ENCODE data around the gene FAXC.
A peak's percentile ranks its signal among the peaks of the same experiment; 100 is the strongest.
"Not testable (repeated sequence)": the region's sequence is repeated elsewhere in the genome, so short reads cannot be mapped to it uniquely, and the experiment has no call there.

Gene FAXC

DNA sequence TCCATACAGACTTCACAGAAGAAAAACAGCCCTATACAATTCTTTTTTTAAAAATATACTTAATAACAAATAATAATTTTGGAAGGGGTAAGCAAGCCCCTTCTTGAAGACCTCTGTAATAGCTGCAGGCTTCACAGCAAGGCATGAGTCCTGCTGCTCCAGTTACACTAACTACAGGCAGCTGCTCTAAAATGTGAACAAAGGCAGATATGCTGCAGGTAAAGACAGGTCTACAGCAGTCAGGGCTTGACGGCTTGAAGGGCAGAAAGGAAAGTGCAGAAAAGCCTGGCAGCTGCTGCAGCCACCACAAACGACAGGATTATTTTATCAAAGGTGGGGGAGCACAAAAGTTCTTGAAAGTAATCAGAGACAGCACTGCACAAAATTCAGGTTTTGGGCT, 11.3 kb downstream of the FAXC start:
- DNase-seq = no peak

DNA sequence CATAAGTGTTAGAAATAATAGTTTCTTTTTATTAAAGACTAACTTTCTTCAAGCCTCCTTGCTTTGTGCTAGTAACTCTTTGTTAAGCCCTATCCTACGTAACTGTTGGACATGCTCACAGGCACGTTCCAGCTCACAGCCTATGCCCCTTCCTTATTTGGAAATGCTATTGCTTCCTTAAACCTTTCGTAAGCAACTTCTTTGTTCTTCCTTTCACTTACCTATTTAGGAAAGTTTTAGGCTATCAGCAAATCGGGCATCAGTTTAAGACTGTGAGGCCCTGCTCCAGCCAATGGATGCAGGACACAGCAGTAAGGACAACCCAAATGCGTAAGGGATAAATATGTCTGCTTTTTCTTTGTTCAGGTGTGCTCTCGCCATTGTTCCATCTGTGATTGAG, 14.2 kb downstream of the FAXC start:
- DNase-seq = not testable (repeated sequence)

DNA sequence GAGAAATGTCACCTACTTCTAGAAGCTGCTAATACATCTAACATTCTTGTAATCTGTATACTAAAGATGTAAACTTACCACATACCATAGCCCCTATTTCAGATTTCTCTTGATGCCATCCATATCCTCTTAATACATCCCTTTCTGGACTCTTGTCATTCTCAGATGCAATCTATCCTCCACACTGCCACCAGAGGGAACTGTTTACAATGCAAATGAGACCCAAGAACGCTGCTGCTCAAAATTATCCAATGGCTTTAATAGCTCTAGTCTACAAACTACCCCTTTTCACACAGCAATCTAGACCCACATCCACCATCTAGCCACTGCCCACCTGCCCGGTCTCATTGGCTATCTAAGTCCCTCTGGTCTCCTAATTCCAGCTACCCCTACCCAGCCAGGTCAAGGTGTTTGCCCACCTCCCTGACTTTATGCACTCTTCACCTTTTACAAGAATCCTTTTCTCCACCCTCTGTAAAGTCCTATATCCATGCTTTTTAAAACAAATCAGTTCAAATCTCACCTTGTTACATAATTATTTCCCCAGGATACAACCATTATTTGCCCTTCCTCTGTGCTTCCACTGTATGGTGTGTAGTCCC, 14.8 kb downstream of the FAXC start:
- DNase-seq = no peak

DNA sequence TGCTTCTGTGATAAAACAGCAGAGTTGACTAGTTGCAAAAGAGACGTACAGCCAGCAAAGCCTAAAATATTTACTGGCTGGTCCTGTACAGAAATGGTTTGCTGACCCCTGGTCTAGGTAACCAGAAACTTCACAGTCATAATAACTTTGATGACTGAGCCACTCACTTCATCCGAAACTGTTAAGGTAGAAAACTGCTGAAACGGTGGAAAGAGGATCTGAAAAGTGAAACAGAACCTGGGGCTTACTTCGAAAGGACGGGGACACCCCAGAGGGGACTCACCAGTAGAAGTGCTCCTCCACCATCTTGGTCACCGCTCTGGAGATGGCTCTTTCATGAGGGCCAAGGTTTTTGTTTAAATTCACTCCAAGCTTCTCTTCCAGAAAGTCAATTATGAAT, 16.4 kb downstream of the FAXC start:
- no peak for DNase-seq

DNA sequence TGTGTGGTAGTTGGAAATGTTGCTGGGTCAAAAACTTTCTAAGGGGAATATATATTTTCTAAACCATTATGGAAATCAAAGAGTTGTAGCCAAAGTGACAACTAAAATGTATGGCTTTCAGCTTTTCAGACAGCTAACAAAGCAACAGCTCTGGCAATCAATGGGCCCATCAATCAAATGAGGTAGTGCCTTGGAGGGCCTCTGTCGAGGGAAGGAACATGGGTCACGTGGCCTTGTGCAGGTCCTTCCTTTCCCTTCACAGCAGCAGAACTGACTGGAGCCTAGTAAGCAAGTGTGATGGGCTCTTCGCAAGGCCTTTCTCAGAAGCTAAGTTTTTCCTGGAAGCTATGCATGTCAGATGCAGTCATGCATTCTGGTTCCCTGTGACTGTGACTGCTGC, 17.9 kb downstream of the FAXC start:
- DNase-seq = no peak

DNA sequence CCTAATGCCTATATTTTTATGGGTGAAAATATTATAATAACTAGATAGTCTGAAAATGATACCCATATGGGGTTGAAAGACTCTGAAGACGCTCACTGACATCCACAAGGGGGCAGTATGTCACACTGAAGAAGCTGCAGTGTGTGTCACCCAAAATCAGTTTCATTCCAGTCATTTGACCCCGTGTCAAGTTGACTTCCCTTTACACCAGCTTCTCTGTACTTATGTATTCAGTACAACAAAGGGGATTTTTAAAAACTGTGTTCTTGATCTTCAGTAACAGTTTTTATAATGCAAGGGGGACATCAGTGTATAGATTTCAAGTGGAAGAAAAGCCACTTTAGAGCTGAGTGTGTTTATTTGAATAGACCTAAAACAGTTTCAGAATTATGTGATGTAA, 19.3 kb downstream of the FAXC start:
- DNase-seq = peak; percentile 43

DNA sequence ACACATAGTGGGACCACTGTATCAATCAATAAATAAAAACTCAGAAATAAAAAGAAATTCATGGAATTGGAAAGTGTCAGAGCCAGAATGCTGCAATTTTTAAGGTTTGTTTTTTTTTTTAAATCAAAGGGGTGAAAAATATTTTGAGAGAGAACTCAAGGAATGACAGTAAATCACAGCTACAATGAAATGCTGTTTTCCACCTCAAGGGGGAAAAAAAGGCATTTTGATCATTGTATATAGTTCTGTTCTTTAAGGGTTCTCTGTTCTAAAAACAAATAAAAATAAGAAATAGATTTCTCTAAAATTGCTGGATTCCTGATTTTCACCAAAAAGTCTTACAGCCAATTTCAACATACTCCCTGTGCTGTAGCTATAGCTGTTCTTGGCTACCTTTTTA, 24.5 kb downstream of the FAXC start:
- no peak for DNase-seq

DNA sequence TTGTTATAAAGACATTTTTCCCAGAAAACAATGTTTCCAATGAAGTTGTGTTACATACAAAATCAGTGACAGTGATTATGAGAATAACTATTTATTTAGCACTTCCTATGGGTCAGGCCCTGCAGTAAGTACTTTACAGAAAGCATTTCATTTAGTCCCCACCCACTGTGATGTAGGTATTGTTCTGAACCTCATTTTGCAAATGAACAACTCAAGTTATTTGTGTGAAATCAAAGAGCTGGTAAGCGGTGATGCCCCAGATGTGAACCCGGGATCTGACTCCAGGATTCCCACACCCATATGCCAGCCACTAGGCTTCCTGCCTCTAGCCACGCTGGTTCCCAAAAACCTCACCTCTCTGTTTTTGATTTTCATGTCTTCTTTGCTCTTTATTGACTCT, 30.9 kb downstream of the FAXC start:
- no peak for DNase-seq

DNA sequence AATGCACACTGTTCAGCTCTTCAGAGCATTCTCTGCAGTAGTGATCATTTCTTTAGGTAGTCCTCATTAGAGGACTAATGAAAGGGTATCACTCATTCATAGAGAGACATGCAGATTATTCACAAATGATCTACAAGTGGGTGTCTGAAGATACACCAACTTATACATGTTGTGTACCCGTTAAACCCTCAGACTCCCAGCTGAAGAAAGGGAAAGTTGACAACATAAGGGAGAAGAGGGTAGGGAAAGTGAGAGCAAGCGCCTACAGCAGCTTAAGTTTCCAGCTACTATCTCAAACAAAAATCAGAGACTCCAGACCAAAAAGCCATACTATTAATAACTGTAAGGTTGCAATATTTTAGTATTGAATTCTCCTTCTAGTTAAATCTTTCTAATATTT, 37.1 kb downstream of the FAXC start:
- no peak for DNase-seq

DNA sequence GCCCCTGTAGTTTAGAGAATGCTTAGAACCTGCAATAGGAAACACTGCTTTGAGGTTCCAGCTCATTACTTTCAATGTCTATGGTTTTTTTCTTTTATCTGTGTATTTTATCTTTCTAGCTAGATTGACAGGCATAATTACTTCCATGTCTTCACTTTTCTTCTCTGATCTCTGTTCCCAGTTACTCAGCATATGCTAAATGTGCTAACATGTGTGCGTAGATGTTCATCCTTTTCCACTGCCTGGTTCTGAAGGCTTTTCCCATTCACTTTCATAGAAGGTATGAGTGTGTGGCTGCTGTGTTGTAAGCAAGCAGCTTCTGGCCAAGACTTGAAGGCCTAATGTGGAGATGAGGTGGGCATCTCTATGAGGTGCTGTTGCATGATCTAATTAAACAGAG, 38.9 kb downstream of the FAXC start:
- DNase-seq = no peak

DNA sequence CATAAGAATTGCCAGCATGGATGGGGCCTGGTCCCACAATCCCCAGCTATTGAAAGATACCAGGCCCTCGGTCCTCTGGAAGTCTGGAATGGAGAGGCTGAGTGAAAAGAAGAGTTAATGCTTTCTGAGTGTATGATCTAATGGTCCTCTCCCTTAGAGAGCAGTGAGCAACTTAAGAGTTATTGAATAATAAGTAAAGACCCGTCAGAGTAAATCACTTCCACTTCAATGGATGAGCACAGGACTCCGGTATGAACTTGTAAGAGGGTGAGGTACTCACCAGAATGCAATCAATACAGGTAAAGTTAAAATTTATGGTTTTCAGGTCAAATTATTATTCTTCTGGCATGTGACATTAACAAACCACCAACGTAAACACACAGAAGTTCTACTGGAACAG, 39.9 kb downstream of the FAXC start:
- no peak for DNase-seq

DNA sequence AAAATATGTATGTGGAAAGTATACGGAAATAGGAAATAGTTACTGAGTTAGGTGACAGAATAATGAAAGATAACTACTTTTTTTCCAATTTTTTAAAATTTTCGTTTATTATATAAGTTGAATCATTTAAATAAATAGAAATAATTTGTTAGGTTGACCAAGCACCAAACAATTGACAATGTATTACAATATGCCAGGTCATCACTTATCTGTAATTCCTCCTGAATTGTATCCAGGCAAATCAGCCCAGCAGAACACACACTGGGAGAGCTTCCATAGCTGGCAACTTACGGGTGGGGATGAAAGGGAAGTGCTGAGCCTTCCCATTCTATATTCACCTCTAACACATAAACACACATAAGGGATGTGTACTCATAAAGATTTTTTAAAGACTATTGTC, 40.7 kb downstream of the FAXC start:
- no peak for DNase-seq

DNA sequence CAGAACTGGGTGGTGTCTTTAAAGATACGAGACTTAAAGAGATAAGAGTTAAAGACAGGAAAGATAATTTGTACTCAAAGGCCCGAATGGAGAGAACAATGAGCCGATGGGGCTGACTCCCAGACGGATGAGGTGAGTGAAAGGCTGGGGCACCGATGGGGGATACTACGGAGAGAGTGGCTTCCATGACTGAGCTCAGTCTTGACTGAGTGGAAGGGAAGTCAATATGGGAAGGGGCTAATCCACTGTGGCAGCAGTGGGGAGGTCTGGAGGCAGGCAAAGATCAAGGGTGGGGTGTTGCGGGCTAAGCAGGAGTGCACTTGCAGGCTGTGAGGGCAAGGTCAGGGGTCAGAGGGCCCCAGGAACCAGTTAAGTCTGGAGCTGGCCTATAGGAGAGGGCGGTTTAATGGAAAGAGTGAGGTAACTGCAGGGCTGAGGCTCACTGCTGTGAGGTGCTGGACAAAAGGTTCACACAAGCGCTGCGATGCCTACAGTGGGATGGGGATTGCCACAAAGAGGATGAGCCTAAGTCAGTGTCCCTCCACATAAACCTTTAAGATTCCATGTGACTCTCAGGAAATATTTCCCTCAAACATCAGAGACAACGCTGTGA, 42.1 kb downstream of the FAXC start:
- DNase-seq = no peak

DNA sequence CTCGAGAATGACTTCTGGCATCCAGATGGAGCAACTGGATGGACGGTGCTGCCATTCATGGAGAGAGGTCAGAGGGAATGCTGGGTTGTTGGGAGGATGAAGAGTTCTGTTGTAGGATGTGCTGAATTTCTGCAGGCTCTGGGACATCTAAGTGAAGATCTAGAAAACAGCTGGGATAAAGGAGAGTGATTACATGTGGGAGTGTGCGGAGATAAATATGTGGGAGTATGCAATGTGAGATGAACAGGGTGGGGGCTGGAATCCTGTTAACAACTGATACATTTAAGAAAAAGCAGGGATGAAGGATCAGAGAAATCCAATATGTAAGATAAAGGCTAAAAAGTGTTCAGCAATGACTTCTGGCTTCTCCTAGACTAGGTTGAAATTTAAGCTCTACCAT, 43.1 kb downstream of the FAXC start:
- no peak for DNase-seq

DNA sequence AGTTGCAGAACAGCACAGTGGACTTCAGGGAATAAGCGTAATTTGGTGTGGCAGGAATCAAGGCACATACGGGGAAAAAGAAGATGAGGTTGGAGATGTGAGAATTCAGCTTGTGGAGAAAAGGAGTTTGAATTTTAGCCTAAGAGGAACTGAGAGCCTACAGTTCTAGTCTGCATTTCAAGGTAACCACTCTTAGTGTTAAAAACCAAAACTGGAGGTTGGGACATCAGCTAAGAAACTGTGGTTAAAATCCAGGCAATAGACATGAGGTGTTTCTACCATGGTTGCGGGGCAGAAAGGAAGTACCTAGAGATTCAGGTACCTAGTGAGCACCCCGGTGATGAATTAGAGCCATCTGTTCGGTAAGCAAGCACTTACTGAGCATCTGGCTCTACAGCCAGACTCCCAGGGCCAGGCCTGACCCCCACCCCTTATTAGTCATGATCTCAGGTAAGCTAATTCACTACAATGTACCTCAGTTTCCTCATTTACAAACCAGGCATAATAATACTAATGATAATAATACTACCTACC, 44.4 kb downstream of the FAXC start:
- DNase-seq = no peak

DNA sequence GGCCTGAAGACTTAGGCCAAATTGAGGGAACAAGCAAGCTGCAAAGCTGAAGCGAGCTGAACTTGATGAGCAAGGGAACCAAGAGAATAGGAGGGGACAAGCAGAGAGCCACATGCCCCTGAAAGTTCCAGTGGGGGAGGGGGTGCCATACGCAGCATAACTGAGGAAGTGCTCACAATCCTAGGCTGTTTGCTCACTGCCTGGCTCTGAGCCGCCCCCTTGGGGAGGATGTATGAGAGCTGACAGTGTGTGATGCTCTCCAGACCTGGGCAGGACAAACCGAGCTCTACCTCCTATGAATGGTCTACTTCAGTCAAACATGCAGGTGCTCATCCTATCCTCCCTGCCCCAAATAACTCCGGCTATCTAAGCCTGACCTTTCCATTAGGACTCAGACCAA, 52.1 kb downstream of the FAXC start:
- DNase-seq = no peak

DNA sequence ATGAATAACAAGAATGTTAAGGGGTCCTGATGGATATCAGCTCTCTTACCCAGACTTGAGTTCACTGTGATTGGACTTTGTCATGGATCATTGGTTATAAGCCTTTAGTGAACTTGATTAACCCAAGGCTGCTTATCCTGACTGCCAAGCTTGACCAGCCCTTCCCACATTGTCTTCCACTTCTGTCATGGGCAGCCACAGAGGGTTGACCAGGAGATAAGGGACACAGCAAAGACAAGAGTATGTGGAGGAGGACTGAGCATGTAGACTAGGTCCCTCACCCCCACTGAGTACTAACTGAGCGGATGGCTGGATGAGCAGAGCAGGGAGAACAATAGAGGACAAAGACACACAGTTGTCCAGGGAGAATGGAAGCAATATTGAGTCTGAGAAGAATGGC, 52.5 kb downstream of the FAXC start:
- no peak for DNase-seq

DNA sequence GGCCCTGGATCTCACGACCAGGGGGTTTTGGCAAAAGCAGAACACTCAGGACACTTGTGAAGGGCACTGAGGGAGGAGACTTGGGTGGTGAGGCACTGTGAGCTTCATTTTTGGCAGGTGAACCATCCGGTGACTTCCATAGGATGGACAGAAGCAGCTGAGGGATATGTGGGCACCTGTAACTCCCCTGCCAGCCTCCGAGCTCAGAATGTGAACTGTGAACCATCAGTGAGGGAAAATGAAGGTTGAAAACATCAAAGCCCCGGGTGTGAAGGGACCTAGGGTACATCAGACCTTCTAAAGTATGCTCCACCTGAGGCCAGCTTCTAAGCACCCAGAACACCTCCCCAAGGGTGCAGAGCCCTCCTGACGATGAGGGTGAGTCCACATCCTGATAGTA, 53.2 kb downstream of the FAXC start:
- DNase-seq = no peak

DNA sequence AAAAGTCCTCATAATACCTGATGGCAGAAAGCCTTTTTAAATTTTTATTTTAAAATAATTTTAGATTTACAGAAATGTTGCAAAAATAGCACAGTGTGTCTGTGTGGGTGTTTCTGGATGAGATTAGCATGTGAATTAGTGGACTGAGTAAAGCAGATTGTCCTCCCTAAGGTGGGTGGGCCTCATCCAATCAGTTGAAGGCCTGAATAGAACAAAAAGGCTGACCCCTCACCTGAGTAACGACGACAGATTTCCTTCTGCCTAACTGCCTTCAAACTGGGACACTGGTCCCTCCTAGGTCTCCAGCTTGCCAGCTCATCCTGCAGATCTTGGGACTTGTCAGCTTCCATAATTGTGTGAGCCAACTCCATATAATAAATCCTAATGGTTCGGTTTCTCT, 54.2 kb downstream of the FAXC start:
- DNase-seq = no peak

DNA sequence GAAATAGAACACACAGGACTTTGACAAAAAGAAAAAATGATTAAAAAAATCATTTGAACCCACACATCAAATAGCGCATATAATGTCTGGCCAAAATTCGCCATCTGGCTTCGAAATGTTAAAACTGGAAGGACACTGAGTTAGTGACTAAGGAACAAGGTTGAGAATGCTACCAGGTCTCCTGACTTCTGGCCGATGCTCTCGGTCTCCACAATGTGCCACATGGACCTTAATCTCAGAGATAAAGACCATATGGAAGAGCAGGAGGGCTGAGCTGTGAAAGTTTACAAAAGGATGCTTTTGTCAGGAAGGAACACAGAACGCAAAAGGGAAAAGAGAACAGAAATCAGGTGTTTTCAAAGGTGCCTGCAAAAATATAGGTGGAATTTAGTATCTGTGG, 54.7 kb downstream of the FAXC start:
- no peak for DNase-seq

DNA sequence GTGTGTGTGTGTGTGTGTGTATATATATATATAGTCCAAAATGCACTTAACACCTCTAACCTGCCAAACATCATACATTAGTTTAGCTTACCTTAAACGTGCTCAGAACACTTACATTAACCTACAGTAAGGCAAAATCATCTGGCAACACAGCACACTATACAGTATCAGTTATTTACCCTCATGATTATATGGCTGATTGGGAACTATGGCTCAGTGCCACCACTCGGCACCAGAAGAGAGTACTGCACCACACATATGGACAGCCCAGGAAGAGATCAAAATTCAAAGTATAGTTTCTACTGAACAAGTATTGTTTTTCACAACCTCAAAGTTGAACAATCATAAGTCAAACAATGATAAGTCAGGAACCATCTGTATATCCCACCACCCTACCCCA, 59.8 kb downstream of the FAXC start:
- DNase-seq = no peak

DNA sequence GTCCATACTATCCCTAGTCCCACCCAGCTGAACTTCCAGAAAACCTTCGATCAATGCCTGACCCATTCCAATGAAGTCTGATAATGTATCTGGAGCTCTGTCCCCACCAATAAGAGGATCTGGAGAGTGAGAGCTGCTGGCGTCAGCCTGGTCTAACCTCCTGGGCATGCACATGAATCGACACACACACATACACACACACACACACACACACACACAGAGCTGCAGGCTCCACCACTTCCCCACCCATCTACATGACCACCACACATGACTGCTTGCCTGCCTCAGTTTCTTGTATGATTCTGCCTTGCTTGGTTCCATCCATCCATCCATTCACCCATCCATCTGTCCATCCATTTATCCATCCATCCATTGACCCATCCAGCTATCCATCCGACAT, 60.8 kb downstream of the FAXC start:
- DNase-seq = no peak

DNA sequence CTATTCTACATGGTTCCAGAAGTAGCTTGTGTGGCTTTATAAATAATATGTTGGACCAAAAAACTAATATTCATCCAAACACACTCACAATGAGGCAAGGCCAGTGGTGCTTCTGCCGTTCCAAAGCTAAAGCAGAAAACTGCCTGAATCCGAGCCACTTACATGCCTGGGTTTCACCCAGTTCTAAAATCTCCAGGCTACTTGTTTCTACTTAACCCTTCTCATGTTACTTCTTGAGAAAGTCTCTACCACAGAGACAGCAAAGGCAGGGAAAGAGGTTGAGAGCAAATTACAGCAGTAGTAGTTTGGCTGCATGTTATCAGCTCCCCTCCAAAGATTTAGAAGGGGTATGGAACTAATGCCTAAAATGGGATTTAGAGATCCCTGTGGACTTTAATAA, 62.0 kb downstream of the FAXC start:
- no peak for DNase-seq

DNA sequence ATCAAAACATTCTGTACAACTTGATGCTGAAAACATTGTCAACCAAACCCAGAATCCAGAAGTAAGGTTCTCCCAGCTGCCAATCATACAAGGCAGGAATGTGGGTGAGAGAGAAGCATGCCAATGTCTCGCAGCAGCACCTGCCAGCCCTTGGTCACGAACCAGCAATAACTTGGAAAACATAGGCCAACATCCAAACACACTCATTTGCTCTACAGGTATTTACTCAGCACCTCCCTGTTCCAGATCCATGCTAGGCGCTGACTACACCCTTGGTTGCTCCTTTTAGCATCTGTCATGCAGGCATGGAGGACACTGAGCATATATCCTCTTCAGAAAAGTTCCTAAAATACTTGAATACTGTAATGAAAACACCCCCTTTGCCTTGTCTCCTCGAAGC, 63.6 kb downstream of the FAXC start:
- DNase-seq = no peak

DNA sequence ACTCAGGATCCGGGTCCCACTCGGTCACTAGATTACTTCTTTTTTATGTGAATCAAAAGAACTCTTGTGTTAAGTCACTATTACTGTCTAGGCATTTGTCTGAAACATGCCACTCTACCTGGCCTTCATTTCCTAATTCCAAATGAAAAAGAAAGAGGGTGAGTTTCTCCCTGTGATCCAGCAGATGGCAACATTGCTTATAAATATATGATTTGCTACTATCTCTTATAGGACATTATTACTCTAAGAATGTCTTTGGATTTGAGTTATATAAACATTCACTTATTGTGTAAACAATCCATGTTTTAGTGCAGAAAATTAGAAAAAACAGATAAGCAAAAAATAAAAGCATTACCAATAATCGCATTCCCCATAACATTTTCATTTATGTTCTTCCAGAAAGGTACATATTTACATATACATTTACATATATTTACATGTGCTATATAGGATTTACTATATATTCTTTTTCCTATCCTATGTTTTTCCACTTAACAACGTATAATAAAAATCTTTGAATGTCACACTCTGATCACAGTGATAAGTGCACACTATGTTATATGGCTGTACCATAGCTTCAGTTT, 66.9 kb downstream of the FAXC start:
- DNase-seq = no peak
